Smooth muscle cell (in vitro differentiated cells): ENCODE data around the gene LRRFIP2. TPM values are rescaled to one million over a fixed set of nuclear protein-coding genes. Genes with fewer than 3 reads are reported as not detected.
A peak's percentile ranks its signal among the peaks of the same experiment; 100 is the strongest.

ENCODE experiments used
- DNase-seq: peaks from one replicate; lab custom pipeline; 2025; ENCODE audit not compliant: unreplicated experiment; lab: John Stamatoyannopoulos, UW
- H2AFZ ChIP-seq: fragments of 200-600 bp; sonication (generic); 2 replicates; pipeline ENCODE4 v1.6.0; 2016; ENCODE audit warnings: antibody characterized with exemption, low read depth, mild to moderate bottlenecking
- H3F3A ChIP-seq: fragments of 200-600 bp; sonication (generic); 2 replicates; pipeline ENCODE4 v1.6.0; 2017; ENCODE audit warnings: antibody characterized with exemption, low read depth
- H3K27ac ChIP-seq: fragments of 200-600 bp; sonication (generic); 2 replicates; pipeline ENCODE4 v1.5.1; 2016; ENCODE audit warnings: low read depth, mild to moderate bottlenecking
- H3K27me3 ChIP-seq: fragments of 200-600 bp; sonication (generic); 2 replicates; pipeline ENCODE4 v1.6.1; 2016; ENCODE audit warnings: low read depth, mild to moderate bottlenecking
- H3K36me3 ChIP-seq: fragments of 200-600 bp; sonication (generic); 2 replicates; pipeline ENCODE4 v1.5.1; 2016; ENCODE audit warnings: low read depth
- H3K4me1 ChIP-seq: fragments of 200-600 bp; sonication (generic); 2 replicates; pipeline ENCODE4 v1.5.1; 2016; ENCODE audit warnings: low read depth
- H3K4me2 ChIP-seq: fragments of 200-600 bp; sonication (generic); 2 replicates; pipeline ENCODE4 v1.6.0; 2016; ENCODE audit warnings: mild to moderate bottlenecking
- H3K4me3 ChIP-seq: fragments of 200-600 bp; sonication (generic); 2 replicates; pipeline ENCODE4 v1.5.1; 2016; ENCODE audit warnings: mild to moderate bottlenecking
- H3K79me2 ChIP-seq: fragments of 200-600 bp; sonication (generic); 2 replicates; pipeline ENCODE4 v1.6.0; 2016; ENCODE audit warnings: low read depth, mild to moderate bottlenecking
- H3K9ac ChIP-seq: fragments of 200-600 bp; sonication (generic); 2 replicates; pipeline ENCODE4 v1.6.0; 2016; ENCODE audit warnings: low read depth
- H3K9me3 ChIP-seq: fragments of 200-600 bp; sonication (generic); replicated peaks from 2 replicates; pipeline ENCODE4 v1.5.1; 2016; ENCODE audit warnings: low read depth
- H4K20me1 ChIP-seq: fragments of 200-600 bp; sonication (generic); 2 replicates; pipeline ENCODE4 v1.6.0; 2016; ENCODE audit warnings: low read depth
- CTCF ChIP-seq: fragments of 200-600 bp; sonication (generic); IDR thresholded peaks from 2 replicates; pipeline ENCODE4 v1.5.1; 2017; ENCODE audit warnings: borderline replicate concordance, mild to moderate bottlenecking, antibody characterized with exemption; ENCODE audit not compliant: insufficient read depth, poor library complexity, severe bottlenecking
- WGBS: methylation state at CpG from one replicate; pipeline ENCODE4 v1.1.7; 2016; ENCODE audit warnings: low lambda C conversion rate; 5-methylcytosine and 5-hydroxymethylcytosine counted together
- polyA plus RNA-seq: library from polyadenylated mRNA; unstranded; fragments of >200 nt; fragmentation: Nextera tagmentation; extraction: Ambion mirVana; gene quantifications from 2 replicates; pipeline ENCODE4 v1.2.1, GENCODE V29; 2016
- total RNA-seq: library from RNA; depleted of rRNA; stranded (reverse); fragments of >200 nt; gene quantifications from 2 replicates; pipeline ENCODE4 v1.2.3, GENCODE V29; 2014

LRRFIP2 gene
- total and polyA plus RNA-seq, 2 experiments from 2014 or later = 25.6 to 34.6 TPM

GRCh38 chr3:37181756-37182155 is 7.4 kb upstream of the LRRFIP2 start:
- Histone ChIP-seq H3F3A (no peaks in the 10 kb centered on the region), H2AFZ (no peak overlapping the region), H3K27me3 (no peaks in the 10 kb centered on the region), H3K9ac (no peak overlapping the region), H4K20me1 (peaks cover 9% of the 10 kb centered on the region), H3K4me3 (no peak overlapping the region), H3K79me2 (peaks cover 34% of the 10 kb centered on the region), H3K4me1 (no peaks in the 10 kb centered on the region), H3K36me3 (no peaks in the 10 kb centered on the region), H3K27ac (peak overlapping the region; percentile 73), H3K4me2 (no peak overlapping the region), H3K9me3 (no peaks in the 10 kb centered on the region)
- no peak for TF ChIP-seq CTCF
- WGBS = 60% methylated on average over 7 of the region's 7 CpGs
- no peak for DNase-seq

GRCh38 chr3:37179144-37179967 is 5.0 kb upstream of the LRRFIP2 start:
- no peak overlapping the region for H3K27ac ChIP-seq
- TF ChIP-seq CTCF = no peak

GRCh38 chr3:37173806-37174205 is 576 bp downstream of the LRRFIP2 start:
- Histone ChIP-seq H3K4me2 (peak overlapping the region; percentile 89), H3F3A (peaks cover 7% of the 10 kb centered on the region), H4K20me1 (peaks cover 36% of the 10 kb centered on the region), H3K79me2 (peaks cover 91% of the 10 kb centered on the region), H3K4me3 (peak overlapping the region; percentile 87), H3K36me3 (peaks cover 4% of the 10 kb centered on the region), H3K27me3 (no peaks in the 10 kb centered on the region), H3K9ac (peak overlapping the region; percentile 10), H3K9me3 (no peaks in the 10 kb centered on the region), H2AFZ (no peak overlapping the region), H3K27ac (no peak overlapping the region), H3K4me1 (peaks cover 14% of the 10 kb centered on the region)
- DNase-seq = no peak
- TF ChIP-seq CTCF = no peak
- 92% methylated on average over 3 of the region's 3 CpGs for WGBS

More at GRCh38 chr3:37179144-37179967, 5.0 kb upstream of the LRRFIP2 start:
- Histone ChIP-seq H4K20me1 (peaks cover 19% of the 10 kb centered on the region), H3K9me3 (no peaks in the 10 kb centered on the region), H3K27me3 (no peaks in the 10 kb centered on the region), H3K9ac (no peak overlapping the region), H3K36me3 (no peaks in the 10 kb centered on the region), H3K79me2 (peaks cover 57% of the 10 kb centered on the region), H3K4me1 (peaks cover 8% of the 10 kb centered on the region), H3F3A (no peaks in the 10 kb centered on the region), H2AFZ (no peak overlapping the region), H3K4me2 (no peak overlapping the region), H3K4me3 (no peak overlapping the region)
- 95% methylated on average over 2 of the region's 2 CpGs for WGBS
- no peak for DNase-seq
